ENCODE measurements around the gene PRPF40A.

The PRPF40A gene

GRCh38 chr2:152715854-152716428, 1.3 kb downstream of the PRPF40A start:
- H3K4me1 ChIP-seq (ENCODE audit: insufficient read depth, low read length), result peaks cover 15% of the 10 kb centered on the region
- no peaks in the 10 kb centered on the region for H3K9me3 ChIP-seq (ENCODE audit: insufficient read depth, low read depth, low read length)
- no peak overlapping the region for H3K27ac ChIP-seq (ENCODE audit: low read length)
- H3K4me3 ChIP-seq (ENCODE audit: low read length), result peak overlapping the region; percentile 100
- peak overlapping the region; percentile 100; the same call in 1 of the 2 replicates for H3K9ac ChIP-seq (ENCODE audit: low read depth, low read length)
- no peaks in the 10 kb centered on the region for H3K27me3 ChIP-seq (ENCODE audit: insufficient read depth, low read length)
- H3K36me3 ChIP-seq (ENCODE audit: insufficient read depth, low read depth, low read length), result peaks cover 55% of the 10 kb centered on the region

GRCh38 chr2:152715112-152715511, 2.1 kb downstream of the PRPF40A start:
- Histone ChIP-seq H3K9ac (ENCODE audit: low read depth, low read length) (peak overlapping the region; percentile 100; the same call in 1 of the 2 replicates), H3K9me3 (ENCODE audit: insufficient read depth, low read depth, low read length) (no peaks in the 10 kb centered on the region), H3K4me1 (ENCODE audit: insufficient read depth, low read length) (peaks cover 11% of the 10 kb centered on the region), H3K4me3 (ENCODE audit: low read length) (peak overlapping the region; percentile 100), H3K27me3 (ENCODE audit: insufficient read depth, low read length) (no peaks in the 10 kb centered on the region), H3K36me3 (ENCODE audit: insufficient read depth, low read depth, low read length) (peaks cover 57% of the 10 kb centered on the region), H3K27ac (ENCODE audit: low read length) (no peak overlapping the region)

GRCh38 chr2:152710713-152711112, 6.5 kb downstream of the PRPF40A start:
- Histone ChIP-seq H3K27ac (ENCODE audit: low read length) (no peak overlapping the region), H3K36me3 (ENCODE audit: insufficient read depth, low read depth, low read length) (peaks cover 100% of the 10 kb centered on the region), H3K4me3 (ENCODE audit: low read length) (no peak overlapping the region), H3K4me1 (ENCODE audit: insufficient read depth, low read length) (peaks cover 8% of the 10 kb centered on the region), H3K9ac (ENCODE audit: low read depth, low read length) (no peak overlapping the region), H3K9me3 (ENCODE audit: insufficient read depth, low read depth, low read length) (no peaks in the 10 kb centered on the region), H3K27me3 (ENCODE audit: insufficient read depth, low read length) (no peaks in the 10 kb centered on the region)

- Histone ChIP-seq H3K4me1 (ENCODE audit: insufficient read depth, low read length) (no peaks in the 10 kb centered on the region), H3K9ac (ENCODE audit: low read depth, low read length) (no peak overlapping the region), H3K4me3 (ENCODE audit: low read length) (no peak overlapping the region), H3K27me3 (ENCODE audit: insufficient read depth, low read length) (no peaks in the 10 kb centered on the region), H3K27ac (ENCODE audit: low read length) (no peak overlapping the region), H3K36me3 (ENCODE audit: insufficient read depth, low read depth, low read length) (peaks cover 88% of the 10 kb centered on the region), H3K9me3 (ENCODE audit: insufficient read depth, low read depth, low read length) (no peaks in the 10 kb centered on the region)
Measured at GRCh38 chr2:152708742-152709141, 8.5 kb downstream of the PRPF40A start.

- no peaks in the 10 kb centered on the region for H3K4me1 ChIP-seq (ENCODE audit: insufficient read depth, low read length)
- H3K9ac ChIP-seq (ENCODE audit: low read depth, low read length), result no peak overlapping the region
- H3K27ac ChIP-seq (ENCODE audit: low read length), result no peak overlapping the region
- H3K4me3 ChIP-seq (ENCODE audit: low read length), result no peak overlapping the region
- H3K9me3 ChIP-seq (ENCODE audit: insufficient read depth, low read depth, low read length), result no peaks in the 10 kb centered on the region; the same call in 1 of the 2 replicates
- peaks cover 74% of the 10 kb centered on the region for H3K36me3 ChIP-seq (ENCODE audit: insufficient read depth, low read depth, low read length)
- no peaks in the 10 kb centered on the region for H3K27me3 ChIP-seq (ENCODE audit: insufficient read depth, low read length)
Measured at GRCh38 chr2:152706477-152707021, 10.7 kb downstream of the PRPF40A start.

GRCh38 chr2:152701198-152701597, 16.1 kb downstream of the PRPF40A start:
- H3K9me3 ChIP-seq (ENCODE audit: insufficient read depth, low read depth, low read length), result peaks cover 4% of the 10 kb centered on the region
- no peak overlapping the region for H3K27ac ChIP-seq (ENCODE audit: low read length)
- no peaks in the 10 kb centered on the region for H3K27me3 ChIP-seq (ENCODE audit: insufficient read depth, low read length)
- H3K36me3 ChIP-seq (ENCODE audit: insufficient read depth, low read depth, low read length), result peaks cover 42% of the 10 kb centered on the region
- no peak overlapping the region for H3K4me3 ChIP-seq (ENCODE audit: low read length)
- H3K9ac ChIP-seq (ENCODE audit: low read depth, low read length), result no peak overlapping the region
- no peaks in the 10 kb centered on the region for H3K4me1 ChIP-seq (ENCODE audit: insufficient read depth, low read length)

GRCh38 chr2:152696476-152696875, 20.8 kb downstream of the PRPF40A start:
- H3K27me3 ChIP-seq (ENCODE audit: insufficient read depth, low read length), result no peaks in the 10 kb centered on the region
- no peak overlapping the region for H3K9ac ChIP-seq (ENCODE audit: low read depth, low read length)
- no peak overlapping the region for H3K27ac ChIP-seq (ENCODE audit: low read length)
- H3K9me3 ChIP-seq (ENCODE audit: insufficient read depth, low read depth, low read length), result peaks cover 4% of the 10 kb centered on the region
- no peak overlapping the region for H3K4me3 ChIP-seq (ENCODE audit: low read length)
- peaks cover 50% of the 10 kb centered on the region for H3K36me3 ChIP-seq (ENCODE audit: insufficient read depth, low read depth, low read length)
- no peaks in the 10 kb centered on the region for H3K4me1 ChIP-seq (ENCODE audit: insufficient read depth, low read length)

- no peaks in the 10 kb centered on the region for H3K9me3 ChIP-seq (ENCODE audit: insufficient read depth, low read depth, low read length)
- no peak overlapping the region for H3K9ac ChIP-seq (ENCODE audit: low read depth, low read length)
- H3K36me3 ChIP-seq (ENCODE audit: insufficient read depth, low read depth, low read length), result peaks cover 54% of the 10 kb centered on the region
- no peaks in the 10 kb centered on the region for H3K4me1 ChIP-seq (ENCODE audit: insufficient read depth, low read length)
- no peak overlapping the region for H3K27ac ChIP-seq (ENCODE audit: low read length)
- H3K27me3 ChIP-seq (ENCODE audit: insufficient read depth, low read length), result no peaks in the 10 kb centered on the region
- H3K4me3 ChIP-seq (ENCODE audit: low read length), result no peak overlapping the region
Measured at GRCh38 chr2:152695763-152696162, 21.5 kb downstream of the PRPF40A start.

GRCh38 chr2:152694161-152694661, 23.1 kb downstream of the PRPF40A start:
- Histone ChIP-seq H3K9me3 (ENCODE audit: insufficient read depth, low read depth, low read length) (no peaks in the 10 kb centered on the region), H3K27ac (ENCODE audit: low read length) (no peak overlapping the region), H3K4me1 (ENCODE audit: insufficient read depth, low read length) (no peaks in the 10 kb centered on the region), H3K9ac (ENCODE audit: low read depth, low read length) (no peak overlapping the region), H3K36me3 (ENCODE audit: insufficient read depth, low read depth, low read length) (peaks cover 52% of the 10 kb centered on the region), H3K4me3 (ENCODE audit: low read length) (no peak overlapping the region), H3K27me3 (ENCODE audit: insufficient read depth, low read length) (no peaks in the 10 kb centered on the region)

GRCh38 chr2:152693033-152693432, 24.2 kb downstream of the PRPF40A start:
- Histone ChIP-seq H3K9ac (ENCODE audit: low read depth, low read length) (no peak overlapping the region), H3K27me3 (ENCODE audit: insufficient read depth, low read length) (no peaks in the 10 kb centered on the region), H3K27ac (ENCODE audit: low read length) (no peak overlapping the region), H3K36me3 (ENCODE audit: insufficient read depth, low read depth, low read length) (peaks cover 63% of the 10 kb centered on the region), H3K9me3 (ENCODE audit: insufficient read depth, low read depth, low read length) (no peaks in the 10 kb centered on the region), H3K4me3 (ENCODE audit: low read length) (no peak overlapping the region), H3K4me1 (ENCODE audit: insufficient read depth, low read length) (no peaks in the 10 kb centered on the region)

- no peak overlapping the region for H3K9ac ChIP-seq (ENCODE audit: low read depth, low read length)
- H3K4me3 ChIP-seq (ENCODE audit: low read length), result no peak overlapping the region
- peaks cover 85% of the 10 kb centered on the region for H3K36me3 ChIP-seq (ENCODE audit: insufficient read depth, low read depth, low read length)
- peaks cover 8% of the 10 kb centered on the region for H3K9me3 ChIP-seq (ENCODE audit: insufficient read depth, low read depth, low read length)
- H3K27me3 ChIP-seq (ENCODE audit: insufficient read depth, low read length), result no peaks in the 10 kb centered on the region
- H3K27ac ChIP-seq (ENCODE audit: low read length), result no peak overlapping the region
- no peaks in the 10 kb centered on the region for H3K4me1 ChIP-seq (ENCODE audit: insufficient read depth, low read length)
Measured at GRCh38 chr2:152686321-152686720, 30.9 kb downstream of the PRPF40A start.

GRCh38 chr2:152683400-152683799, 33.9 kb downstream of the PRPF40A start:
- Histone ChIP-seq H3K27ac (ENCODE audit: low read length) (no peak overlapping the region), H3K36me3 (ENCODE audit: insufficient read depth, low read depth, low read length) (peaks cover 93% of the 10 kb centered on the region), H3K4me1 (ENCODE audit: insufficient read depth, low read length) (no peaks in the 10 kb centered on the region), H3K9me3 (ENCODE audit: insufficient read depth, low read depth, low read length) (peaks cover 8% of the 10 kb centered on the region), H3K9ac (ENCODE audit: low read depth, low read length) (no peak overlapping the region), H3K27me3 (ENCODE audit: insufficient read depth, low read length) (no peaks in the 10 kb centered on the region), H3K4me3 (ENCODE audit: low read length) (no peak overlapping the region)
